ENCODE data around the gene ZNF568. TPM values are rescaled to one million over a fixed set of nuclear protein-coding genes. Genes with fewer than 3 reads are reported as not detected.

Gene ZNF568
- total RNA-seq, 3 donors from 2014 or later (not counting 1 experiment from before 2014, with no cell fraction given), result 9.4 to 15.5 (median 15.3) TPM

- Histone ChIP-seq H3K27ac (ENCODE audit: low read length) (no peak overlapping the region), H3K4me1 (ENCODE audit: control insufficient read depth, insufficient read depth, low read length) (no peaks in the 10 kb centered on the region), H3K27me3 (ENCODE audit: control insufficient read depth, insufficient read depth, low read length) (no peaks in the 10 kb centered on the region), H3K4me3 (ENCODE audit: low read length) (no peak overlapping the region), H3K36me3 (ENCODE audit: control insufficient read depth, insufficient read depth, low read length) (no peaks in the 10 kb centered on the region), H3K9me3 (ENCODE audit: control insufficient read depth, insufficient read depth, low read length) (peaks cover 14% of the 10 kb centered on the region)
- H3K27me3 Mint-ChIP-seq (ENCODE audit: low read depth in 2 of 2), result no peaks in the 10 kb centered on the region
- intact Hi-C loops (cut with micrococcal nuclease), result no loop called here
- TF ChIP-seq, protein P1, sequence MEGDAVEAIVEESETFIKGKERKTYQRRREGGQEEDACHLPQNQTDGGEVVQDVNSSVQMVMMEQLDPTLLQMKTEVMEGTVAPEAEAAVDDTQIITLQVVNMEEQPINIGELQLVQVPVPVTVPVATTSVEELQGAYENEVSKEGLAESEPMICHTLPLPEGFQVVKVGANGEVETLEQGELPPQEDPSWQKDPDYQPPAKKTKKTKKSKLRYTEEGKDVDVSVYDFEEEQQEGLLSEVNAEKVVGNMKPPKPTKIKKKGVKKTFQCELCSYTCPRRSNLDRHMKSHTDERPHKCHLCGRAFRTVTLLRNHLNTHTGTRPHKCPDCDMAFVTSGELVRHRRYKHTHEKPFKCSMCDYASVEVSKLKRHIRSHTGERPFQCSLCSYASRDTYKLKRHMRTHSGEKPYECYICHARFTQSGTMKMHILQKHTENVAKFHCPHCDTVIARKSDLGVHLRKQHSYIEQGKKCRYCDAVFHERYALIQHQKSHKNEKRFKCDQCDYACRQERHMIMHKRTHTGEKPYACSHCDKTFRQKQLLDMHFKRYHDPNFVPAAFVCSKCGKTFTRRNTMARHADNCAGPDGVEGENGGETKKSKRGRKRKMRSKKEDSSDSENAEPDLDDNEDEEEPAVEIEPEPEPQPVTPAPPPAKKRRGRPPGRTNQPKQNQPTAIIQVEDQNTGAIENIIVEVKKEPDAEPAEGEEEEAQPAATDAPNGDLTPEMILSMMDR (IDR thresholded peaks at IDR 0.05), result no peak
- H3K4me1 Mint-ChIP-seq, result no peaks in the 10 kb centered on the region
- no peak overlapping the region for H3K4me3 Mint-ChIP-seq
- WGBS (ENCODE audit: insufficient coverage), result 83% methylated on average over 2 of the region's 2 CpGs
- DNase-seq, result no peak
- H3K27ac Mint-ChIP-seq, result no peak overlapping the region
- H3K36me3 Mint-ChIP-seq, result peaks cover 18% of the 10 kb centered on the region
- ATAC-seq, result no peak
- peaks cover 7 to 17% of the 10 kb centered on the region in 2 donors for H3K9me3 Mint-ChIP-seq
These were observed 47.1 kb downstream of the ZNF568 start for GRCh38 chr19:36963280-36963679.

GRCh38 chr19:36972571-36972970 is 56.4 kb downstream of the ZNF568 start:
- Histone ChIP-seq H3K27me3 (ENCODE audit: control insufficient read depth, insufficient read depth, low read length) (no peaks in the 10 kb centered on the region), H3K36me3 (ENCODE audit: control insufficient read depth, insufficient read depth, low read length) (peaks cover 2% of the 10 kb centered on the region), H3K9me3 (ENCODE audit: control insufficient read depth, insufficient read depth, low read length) (no peaks in the 10 kb centered on the region), H3K4me3 (ENCODE audit: low read length) (peak overlapping the region; percentile 76), H3K27ac (ENCODE audit: low read length) (peak overlapping the region; percentile 59), H3K4me1 (ENCODE audit: control insufficient read depth, insufficient read depth, low read length) (peaks cover 17% of the 10 kb centered on the region)
- Mint-ChIP-seq H3K27ac (peak overlapping the region; percentile 95 to 99), H3K4me1 (peaks cover 16 to 20% of the 10 kb centered on the region in 2 donors), H3K9me3 (no peaks in the 10 kb centered on the region), H3K27me3 (ENCODE audit: low read depth in 2 of 2) (no peaks in the 10 kb centered on the region), H3K4me3 (peak overlapping the region; percentile 100), H3K36me3 (peaks cover 3% of the 10 kb centered on the region)
- no peak for ATAC-seq
- no peak for DNase-seq
- intact Hi-C loops (cut with micrococcal nuclease), result loop anchor here (2.0 kb wide), 2 partner anchors 56 to 594 kb away; partner anchors contain the start of genes ZFP14, ZNF568 and ZNF829
- WGBS (ENCODE audit: insufficient coverage), result 57% methylated on average over 25 of the region's 25 CpGs
- TF ChIP-seq, protein P1 (IDR thresholded peaks at IDR 0.05), result no peak

DNA sequence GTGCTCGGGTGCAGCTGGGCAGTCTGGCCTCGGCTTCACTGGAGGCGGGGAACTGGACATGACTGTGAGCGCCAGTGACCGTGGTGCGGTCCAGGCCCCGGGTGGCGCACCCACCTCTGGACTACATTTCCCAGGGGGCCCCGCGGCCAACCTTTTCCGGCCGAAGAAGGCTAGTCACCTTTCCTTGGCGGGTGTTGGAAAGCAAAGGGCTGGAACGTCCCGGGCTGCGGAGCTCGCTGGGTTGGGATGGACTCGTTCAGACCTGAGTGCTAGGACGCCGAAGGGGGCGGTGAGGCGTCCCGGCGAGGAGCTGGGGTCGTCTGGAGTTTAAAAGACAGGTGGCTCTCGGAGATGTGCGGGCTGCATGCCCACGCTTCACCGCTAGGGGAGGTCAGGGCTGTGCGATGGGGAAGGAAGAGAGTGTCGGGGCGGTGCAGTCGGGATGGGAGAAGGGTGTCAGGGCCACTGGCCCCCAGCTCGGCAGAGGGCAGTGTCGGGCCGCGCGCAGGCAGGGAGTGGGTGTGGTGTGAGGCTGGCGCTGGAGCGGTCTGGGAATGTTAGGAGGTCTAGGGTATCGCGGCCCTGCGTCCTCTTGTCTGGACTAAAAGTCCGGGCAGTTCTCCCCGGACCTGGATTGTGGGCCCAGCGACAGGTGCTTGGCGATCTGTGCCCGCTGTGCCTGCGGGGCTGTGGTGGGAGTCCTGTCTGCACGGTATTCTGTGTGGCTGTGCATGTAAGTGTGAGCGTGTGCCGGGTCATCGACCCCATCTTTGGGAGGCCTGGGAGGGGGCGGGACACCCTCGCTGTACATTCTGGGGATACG is 57.1 kb downstream of the ZNF568 start:
- peaks cover 17% of the 10 kb centered on the region for H3K4me1 ChIP-seq (ENCODE audit: control insufficient read depth, insufficient read depth, low read length)

More for the DNA sequence above, 57.1 kb downstream of the ZNF568 start:
- peaks cover 16 to 20% of the 10 kb centered on the region in 2 donors for H3K4me1 Mint-ChIP-seq
- H3K27me3 Mint-ChIP-seq (ENCODE audit: low read depth in 2 of 2), result no peaks in the 10 kb centered on the region
- Histone ChIP-seq H3K27ac (ENCODE audit: low read length) (peak overlapping the region; percentile 59), H3K27me3 (ENCODE audit: control insufficient read depth, insufficient read depth, low read length) (no peaks in the 10 kb centered on the region), H3K9me3 (ENCODE audit: control insufficient read depth, insufficient read depth, low read length) (no peaks in the 10 kb centered on the region), H3K4me3 (ENCODE audit: low read length) (peak overlapping the region; percentile 76), H3K36me3 (ENCODE audit: control insufficient read depth, insufficient read depth, low read length) (peaks cover 2% of the 10 kb centered on the region)
- 3% methylated on average over 56 of the region's 56 CpGs for WGBS (ENCODE audit: insufficient coverage)
- ATAC-seq (peak; percentile 88 to 89 (median 89)), DNase-seq (peak; percentile 63 to 91)
- peaks cover 10% of the 10 kb centered on the region for H3K36me3 Mint-ChIP-seq
- intact Hi-C loops (cut with micrococcal nuclease), result loop anchor here (2.0 kb wide), 2 partner anchors 56 to 594 kb away; partner anchors contain the start of genes ZFP14, ZNF568 and ZNF829
- H3K27ac Mint-ChIP-seq, result peak overlapping the region; percentile 95 to 99
- peak overlapping the region; percentile 100 for H3K4me3 Mint-ChIP-seq
- no peaks in the 10 kb centered on the region for H3K9me3 Mint-ChIP-seq
- TF ChIP-seq, protein P1 (IDR thresholded peaks at IDR 0.05), result peak; percentile 45
